HEK293 (cell line): Measurements from ENCODE around the gene TSKU.
"Not testable (repeated sequence)": the region's sequence is repeated elsewhere in the genome, so short reads cannot be mapped to it uniquely, and the experiment has no call there.

Experiments used
- CTCF ChIA-PET: fragments of 350-600 bp; formaldehyde crosslinking; extraction: SDS; loops from one replicate; lab custom pipeline; 2021; ENCODE audit warnings: antibody characterized with exemption; lab: Yijun Ruan, JAX
- POLR2A ChIA-PET: fragments of 300-600 bp; formaldehyde crosslinking; extraction: SDS; loops from one replicate; lab custom pipeline; 2020; ENCODE audit warnings: antibody characterized with exemption, inconsistent platforms; lab: Yijun Ruan, JAX
- H3K27ac ChIP-seq: fragments of 200-500 bp; sonication (Bioruptor generic); 2 replicates; pipeline ENCODE4 v1.5.1; 2014; ENCODE audit warnings: low read depth, low read length, control low read depth, inconsistent platforms; ENCODE audit errors: extremely low read depth
- H3K36me3 ChIP-seq, 2 experiments: fragments of 200-500 bp in 1 of 2; sonication (Bioruptor generic) in 1 of 2; 1 replicate in 1 of 2; 2 replicates in 1 of 2; pipeline ENCODE4 v1.5.1; 2014 to 2017; ENCODE audit warnings: inconsistent platforms in 2 of 2, low read length in 2 of 2; ENCODE audit not compliant: control insufficient read depth in 2 of 2, insufficient read depth in 1 of 2
- H3K4me1 ChIP-seq: fragments of 200-500 bp; sonication (Bioruptor generic); 2 replicates; pipeline ENCODE4 v1.5.1; 2014; ENCODE audit warnings: mild to moderate bottlenecking, low read length, inconsistent platforms; ENCODE audit not compliant: control insufficient read depth, insufficient read depth
- H3K4me3 ChIP-seq: 2 replicates; pipeline ENCODE4 v1.5.1; 2011; ENCODE audit warnings: low read depth, mild to moderate bottlenecking, control low read depth, low read length, moderate library complexity
- H3K9me3 ChIP-seq: fragments of 200-500 bp; sonication (Bioruptor generic); 2 replicates; pipeline ENCODE4 v1.5.1; 2014; ENCODE audit warnings: low read depth, low read length, inconsistent platforms; ENCODE audit not compliant: control insufficient read depth, insufficient read depth
- KLF7 ChIP-seq: fragments of 450-650 bp; formaldehyde crosslinking; IDR thresholded peaks from 2 replicates; pipeline ENCODE4 v1.5.1; 2016; ENCODE audit warnings: missing biosample characterization, missing genetic modification characterization, borderline replicate concordance
- PRDM4 ChIP-seq: fragments of 450-650 bp; formaldehyde crosslinking; IDR thresholded peaks from 2 replicates; pipeline ENCODE4 v1.5.1; 2017; ENCODE audit warnings: missing biosample characterization, missing genetic modification characterization
- ZBTB1 ChIP-seq: fragments of 450-650 bp; formaldehyde crosslinking; IDR thresholded peaks from 2 replicates; pipeline ENCODE4 v1.5.1; 2016; ENCODE audit warnings: missing biosample characterization, missing genetic modification characterization
- ZBTB44 ChIP-seq: fragments of 450-650 bp; IDR thresholded peaks from 2 replicates; pipeline ENCODE4 v1.5.1; 2018; ENCODE audit warnings: missing biosample characterization, mild to moderate bottlenecking, missing genetic modification characterization
- ZEB2 ChIP-seq: fragments of 450-650 bp; formaldehyde crosslinking; IDR thresholded peaks from 2 replicates; pipeline ENCODE4 v1.5.1; 2016; ENCODE audit warnings: missing biosample characterization, missing genetic modification characterization
- ZFP3 ChIP-seq: fragments of 450-650 bp; formaldehyde crosslinking; IDR thresholded peaks from 2 replicates; pipeline ENCODE4 v1.5.1; 2016; ENCODE audit warnings: low read depth, missing biosample characterization, missing genetic modification characterization
- ZFP41 ChIP-seq: fragments of 450-650 bp; formaldehyde crosslinking; IDR thresholded peaks from 2 replicates; pipeline ENCODE4 v1.5.1; 2016; ENCODE audit warnings: missing biosample characterization, missing genetic modification characterization, borderline replicate concordance
- ZIC2 ChIP-seq: fragments of 450-650 bp; formaldehyde crosslinking; IDR thresholded peaks from 2 replicates; pipeline ENCODE4 v1.5.1; 2016; ENCODE audit warnings: missing biosample characterization, missing genetic modification characterization
- ZNF292 ChIP-seq: fragments of 450-650 bp; formaldehyde crosslinking; IDR thresholded peaks from 2 replicates; pipeline ENCODE4 v1.5.1; 2016; ENCODE audit warnings: low read depth, missing biosample characterization, missing genetic modification characterization, borderline replicate concordance
- ZNF433 ChIP-seq: fragments of 450-650 bp; formaldehyde crosslinking; IDR thresholded peaks from 2 replicates; pipeline ENCODE4 v1.5.1; 2016; ENCODE audit warnings: missing biosample characterization, missing genetic modification characterization, low read depth
- ZNF560 ChIP-seq: fragments of 450-650 bp; formaldehyde crosslinking; IDR thresholded peaks from 2 replicates; pipeline ENCODE4 v1.5.1; 2017; ENCODE audit warnings: missing biosample characterization, missing genetic modification characterization, borderline replicate concordance
- ZNF654 ChIP-seq: fragments of 450-650 bp; formaldehyde crosslinking; IDR thresholded peaks from 2 replicates; pipeline ENCODE4 v1.5.1; 2016; ENCODE audit warnings: low read depth, missing biosample characterization, missing genetic modification characterization
- ZNF704 ChIP-seq: fragments of 450-650 bp; formaldehyde crosslinking; IDR thresholded peaks from 2 replicates; pipeline ENCODE4 v1.5.1; 2016; ENCODE audit warnings: missing biosample characterization, missing genetic modification characterization
- ZNF777 ChIP-seq: fragments of 450-650 bp; formaldehyde crosslinking; IDR thresholded peaks from 2 replicates; pipeline ENCODE4 v1.5.1; 2017; ENCODE audit warnings: missing biosample characterization, missing genetic modification characterization, borderline replicate concordance

Gene TSKU

GRCh38 chr11:76783294-76783895 is at the start of gene TSKU (continued):
- TF ChIP-seq PRDM4 (tag by site-specific recombination) = peak; percentile 28; the same call in 1 of the 2 replicates
- TF ChIP-seq ZEB2 (tag by site-specific recombination) = peak; percentile 15; the same call in 1 of the 2 replicates
- TF ChIP-seq KLF7 (tag by site-specific recombination) = no peak
- no peak for TF ChIP-seq ZNF292 (tag by site-specific recombination)
- no peak for TF ChIP-seq ZFP41 (tag by site-specific recombination)
- TF ChIP-seq ZBTB44 (tag by site-specific recombination) = no peak
- TF ChIP-seq ZNF560 (tag by site-specific recombination) = no peak
- TF ChIP-seq ZBTB1 = no peak
- 0 out of 2 replicates have a peak, but pooled peaks have one; percentile 66 for TF ChIP-seq ZNF777 (tag by site-specific recombination)
- no peak for TF ChIP-seq ZNF433 (tag by site-specific recombination)
- no peak for TF ChIP-seq ZFP3 (tag by site-specific recombination)

GRCh38 chr11:76733906-76734305 is 49.2 kb upstream of the TSKU start:
- H3K27ac ChIP-seq, H3K4me3 ChIP-seq, H3K9me3 ChIP-seq, H3K4me1 ChIP-seq, H3K36me3 ChIP-seq: not testable (repeated sequence)
- CTCF ChIA-PET = interaction anchor here (0.5 to 5.9 kb wide), 24 partner anchors 9 to 1836 kb away, joined by 3 to 99 read pairs (median 4); no protein-coding TSS in a partner anchor
- TF ChIP-seq ZNF654 = peak; percentile 76
- TF ChIP-seq, all 188 proteins: peak for 1; not testable (repeated sequence) for 187
- POLR2A ChIA-PET = not testable (repeated sequence)

- no peak overlapping the region for H3K4me3 ChIP-seq
- H3K36me3 ChIP-seq = no peaks in the 10 kb centered on the region
- POLR2A ChIA-PET = no interaction called here
- H3K4me1 ChIP-seq = no peaks in the 10 kb centered on the region
- H3K27ac ChIP-seq = no peak overlapping the region
- no peaks in the 10 kb centered on the region for H3K9me3 ChIP-seq
- TF ChIP-seq ZIC2 (tag by site-specific recombination) (peak; percentile 88), ZNF704 (tag by site-specific recombination) (no peak)
- CTCF ChIA-PET = interaction anchor here (0.5 to 5.9 kb wide), 25 partner anchors 8 to 1837 kb away, joined by 3 to 99 read pairs (median 4); no protein-coding TSS in a partner anchor
Observed at GRCh38 chr11:76734456-76735420, 48.4 kb upstream of the TSKU start.
